ENCODE measurements around the gene BRWD1.

- TF ChIP-seq, protein P1, sequence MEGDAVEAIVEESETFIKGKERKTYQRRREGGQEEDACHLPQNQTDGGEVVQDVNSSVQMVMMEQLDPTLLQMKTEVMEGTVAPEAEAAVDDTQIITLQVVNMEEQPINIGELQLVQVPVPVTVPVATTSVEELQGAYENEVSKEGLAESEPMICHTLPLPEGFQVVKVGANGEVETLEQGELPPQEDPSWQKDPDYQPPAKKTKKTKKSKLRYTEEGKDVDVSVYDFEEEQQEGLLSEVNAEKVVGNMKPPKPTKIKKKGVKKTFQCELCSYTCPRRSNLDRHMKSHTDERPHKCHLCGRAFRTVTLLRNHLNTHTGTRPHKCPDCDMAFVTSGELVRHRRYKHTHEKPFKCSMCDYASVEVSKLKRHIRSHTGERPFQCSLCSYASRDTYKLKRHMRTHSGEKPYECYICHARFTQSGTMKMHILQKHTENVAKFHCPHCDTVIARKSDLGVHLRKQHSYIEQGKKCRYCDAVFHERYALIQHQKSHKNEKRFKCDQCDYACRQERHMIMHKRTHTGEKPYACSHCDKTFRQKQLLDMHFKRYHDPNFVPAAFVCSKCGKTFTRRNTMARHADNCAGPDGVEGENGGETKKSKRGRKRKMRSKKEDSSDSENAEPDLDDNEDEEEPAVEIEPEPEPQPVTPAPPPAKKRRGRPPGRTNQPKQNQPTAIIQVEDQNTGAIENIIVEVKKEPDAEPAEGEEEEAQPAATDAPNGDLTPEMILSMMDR (IDR thresholded peaks at IDR 0.05) = no peak
- TF ChIP-seq POLR2A (IDR thresholded peaks at IDR 0.05) = no peak
Measured at GRCh38 chr21:39307466-39307865, 6.0 kb downstream of the BRWD1 start.
